ENCODE data around the gene MIA. TPM values are rescaled to one million over a fixed set of nuclear protein-coding genes. Genes with fewer than 3 reads are reported as not detected.
"Not testable (repeated sequence)": the region's sequence is repeated elsewhere in the genome, so short reads cannot be mapped to it uniquely, and the experiment has no call there.

MIA gene
- total RNA-seq: 6.9 and 9.9 TPM in 2 replicates
- long read RNA-seq: 0 reads

- peak within 1 kb of the TSS; percentile 76 for H3K4me3 Mint-ChIP-seq
- peak within 1 kb of the TSS; percentile 82 for H3K27ac Mint-ChIP-seq (ENCODE audit: unreplicated experiment)
Measured at GRCh38 chr19:40774916-40775631, at the start of gene MIA. Gene MIA (plus strand): TSS chr19:40775521. CDS start chr19:40775543, 22 bp downstream.

GRCh38 chr19:40726279-40726678, 49.0 kb upstream of the MIA start:
- peaks cover 7% of the 10 kb centered on the region for H3K4me1 Mint-ChIP-seq
- no peaks in the 10 kb centered on the region for H3K27me3 Mint-ChIP-seq (ENCODE audit: low read depth)
- H3K4me3 Mint-ChIP-seq: peak overlapping the region; percentile 19
- DNase-seq (ENCODE audit: low read depth, low spot score): no peak
- H3K27ac Mint-ChIP-seq (ENCODE audit: unreplicated experiment): no peak overlapping the region
- H3K36me3 Mint-ChIP-seq (ENCODE audit: low read depth): peaks cover 5% of the 10 kb centered on the region
- H3K9me3 Mint-ChIP-seq: no peaks in the 10 kb centered on the region
- no peak for TF ChIP-seq CTCF (conservative IDR thresholded peaks at IDR 0.05)

More at GRCh38 chr19:40774916-40775631, at the start of gene MIA:
- no peak for DNase-seq (ENCODE audit: low read depth, low spot score)
- no peak for TF ChIP-seq CTCF (conservative IDR thresholded peaks at IDR 0.05)
- H3K27me3 Mint-ChIP-seq (ENCODE audit: low read depth): no peaks in the 10 kb centered on the region
- peaks cover 3% of the 10 kb centered on the region for H3K9me3 Mint-ChIP-seq
- peaks cover 41% of the 10 kb centered on the region for H3K4me1 Mint-ChIP-seq
- H3K36me3 Mint-ChIP-seq (ENCODE audit: low read depth): peaks cover 12% of the 10 kb centered on the region

- H3K9me3 Mint-ChIP-seq; H3K4me1 Mint-ChIP-seq; H3K27ac Mint-ChIP-seq (ENCODE audit: unreplicated experiment); H3K27me3 Mint-ChIP-seq (ENCODE audit: low read depth); H3K4me3 Mint-ChIP-seq; H3K36me3 Mint-ChIP-seq (ENCODE audit: low read depth); DNase-seq (ENCODE audit: low read depth, low spot score): not testable (repeated sequence)
Measured at GRCh38 chr19:40730065-40730464, 45.3 kb upstream of the MIA start.

DNA sequence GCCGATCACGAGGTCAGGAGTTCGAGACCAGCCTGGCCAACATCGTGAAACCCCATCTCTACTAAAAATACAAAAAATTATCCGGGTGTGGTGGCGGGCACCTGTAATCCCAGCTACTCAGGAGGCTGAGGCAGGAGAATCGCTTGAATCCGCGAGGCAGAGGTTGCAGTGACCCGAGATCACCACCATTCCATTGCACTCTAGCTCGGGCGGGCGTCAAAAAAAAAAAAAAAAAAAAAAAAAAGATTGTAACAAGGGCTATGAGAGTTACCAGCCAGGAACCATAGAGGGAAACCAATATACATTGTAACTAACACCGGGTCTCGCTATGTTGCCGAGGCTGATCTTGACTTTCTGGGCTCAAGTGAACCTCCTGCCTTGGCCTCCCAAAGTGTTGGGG, 43.0 kb upstream of the MIA start:
- H3K4me1 Mint-ChIP-seq; DNase-seq (ENCODE audit: low read depth, low spot score); H3K27ac Mint-ChIP-seq (ENCODE audit: unreplicated experiment); H3K4me3 Mint-ChIP-seq; H3K9me3 Mint-ChIP-seq; H3K27me3 Mint-ChIP-seq (ENCODE audit: low read depth): not testable (repeated sequence)
- peaks cover 11% of the 10 kb centered on the region for H3K36me3 Mint-ChIP-seq (ENCODE audit: low read depth)

DNA sequence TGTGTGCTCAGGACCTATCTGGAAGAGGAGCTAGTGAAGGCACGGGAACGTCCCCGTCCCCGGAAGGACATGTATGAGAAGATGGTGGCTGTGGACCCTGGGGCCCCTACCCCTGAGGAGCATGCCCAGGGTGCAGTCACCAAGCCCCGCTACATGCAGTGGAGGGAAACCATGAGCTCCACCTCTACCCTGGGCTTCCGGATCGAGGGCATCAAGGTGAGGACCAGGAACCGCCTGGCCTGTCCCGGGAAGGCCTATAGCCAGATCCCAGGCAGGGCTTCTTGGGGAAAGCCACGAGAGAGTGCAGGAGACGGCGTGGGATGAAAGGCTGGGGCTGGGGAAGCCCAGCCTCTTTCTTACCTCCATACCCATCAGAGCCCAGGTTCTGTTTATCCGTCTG, 42.2 kb upstream of the MIA start:
- peaks cover 11% of the 10 kb centered on the region for H3K36me3 Mint-ChIP-seq (ENCODE audit: low read depth)
- DNase-seq (ENCODE audit: low read depth, low spot score): no peak
- TF ChIP-seq CTCF (conservative IDR thresholded peaks at IDR 0.05): no peak
- no peaks in the 10 kb centered on the region for H3K4me1 Mint-ChIP-seq
- no peak overlapping the region for H3K4me3 Mint-ChIP-seq
- H3K27ac Mint-ChIP-seq (ENCODE audit: unreplicated experiment): peak overlapping the region; percentile 47
- H3K9me3 Mint-ChIP-seq: no peaks in the 10 kb centered on the region
- H3K27me3 Mint-ChIP-seq (ENCODE audit: low read depth): no peaks in the 10 kb centered on the region

DNA sequence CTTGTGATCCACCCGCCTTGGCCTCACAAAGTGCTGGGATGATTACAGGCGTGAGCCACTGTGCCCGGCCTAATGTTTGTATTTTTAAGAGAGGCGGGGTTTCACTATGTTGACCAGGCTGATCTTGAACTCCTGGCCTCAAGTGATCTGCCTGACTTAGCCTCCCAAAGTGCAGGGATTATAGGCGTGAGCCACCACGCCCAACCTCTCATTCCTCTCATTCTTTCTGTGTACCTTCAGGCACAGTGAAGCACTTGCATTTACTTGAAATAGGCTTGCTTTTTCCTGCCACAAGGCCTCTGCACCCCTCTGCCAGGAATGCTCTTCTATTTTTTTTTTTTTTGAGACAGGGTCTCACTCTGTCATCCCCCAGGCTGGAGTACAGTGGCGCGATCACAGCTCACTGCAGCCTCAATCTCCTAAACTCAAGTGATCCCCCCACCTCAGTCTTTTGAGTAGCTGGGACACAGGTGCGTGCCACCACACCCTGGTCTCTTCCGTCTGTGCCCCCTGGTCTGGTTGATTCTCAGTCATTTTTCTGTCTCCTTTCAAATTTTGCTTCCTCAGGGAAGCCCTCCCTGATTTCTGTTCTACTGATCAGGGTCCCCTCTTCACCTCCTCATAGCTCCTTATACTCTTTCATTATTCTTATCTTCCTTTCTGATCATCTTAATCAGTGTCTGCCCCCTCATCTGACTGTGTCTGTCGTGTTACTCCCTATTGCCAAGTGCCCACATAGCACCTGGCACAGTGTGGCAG, 40.1 kb upstream of the MIA start:
- H3K4me1 Mint-ChIP-seq: peaks cover 3% of the 10 kb centered on the region
- H3K4me3 Mint-ChIP-seq: no peak overlapping the region
- TF ChIP-seq CTCF (conservative IDR thresholded peaks at IDR 0.05): no peak
- no peak overlapping the region for H3K27ac Mint-ChIP-seq (ENCODE audit: unreplicated experiment)
- no peaks in the 10 kb centered on the region for H3K9me3 Mint-ChIP-seq
- no peak for DNase-seq (ENCODE audit: low read depth, low spot score)
- no peaks in the 10 kb centered on the region for H3K27me3 Mint-ChIP-seq (ENCODE audit: low read depth)
- H3K36me3 Mint-ChIP-seq (ENCODE audit: low read depth): peaks cover 13% of the 10 kb centered on the region

Data from neural crest cell (in vitro differentiated cells).